ENCODE results near the gene KCNMB2.

Gene KCNMB2

GRCh38 chr3:178773358-178773757 is 237.1 kb downstream of the KCNMB2 start:
- H3K27ac ChIP-seq: no peak overlapping the region
- H3K27me3 ChIP-seq: no peaks in the 10 kb centered on the region
- no peak for TF ChIP-seq CTCF (IDR thresholded peaks at IDR 0.05)
- H3K9me3 ChIP-seq: no peaks in the 10 kb centered on the region
- H3K4me1 ChIP-seq (ENCODE audit: control insufficient read depth in 1 of 2, insufficient read depth in 1 of 2, low read depth in 1 of 2, low read length in 1 of 2): no peaks in the 10 kb centered on the region
- H3K4me3 ChIP-seq (ENCODE audit: low read depth in 1 of 2, low read length in 1 of 2): no peak overlapping the region
- H3K36me3 ChIP-seq: no peaks in the 10 kb centered on the region

- TF ChIP-seq CTCF (IDR thresholded peaks at IDR 0.05): no peak
- no peak overlapping the region for H3K27ac ChIP-seq
- no peaks in the 10 kb centered on the region for H3K4me1 ChIP-seq (ENCODE audit: control insufficient read depth in 1 of 2, insufficient read depth in 1 of 2, low read depth in 1 of 2, low read length in 1 of 2)
- H3K36me3 ChIP-seq: no peaks in the 10 kb centered on the region
- H3K27me3 ChIP-seq: no peaks in the 10 kb centered on the region
- H3K9me3 ChIP-seq: no peaks in the 10 kb centered on the region
- H3K4me3 ChIP-seq (ENCODE audit: low read depth in 1 of 2, low read length in 1 of 2): no peak overlapping the region
Observed at GRCh38 chr3:178777718-178778411, 241.6 kb downstream of the KCNMB2 start.

GRCh38 chr3:178778589-178778988 is 242.4 kb downstream of the KCNMB2 start:
- H3K4me1 ChIP-seq (ENCODE audit: control insufficient read depth in 1 of 2, insufficient read depth in 1 of 2, low read depth in 1 of 2, low read length in 1 of 2): no peaks in the 10 kb centered on the region
- no peak overlapping the region for H3K27ac ChIP-seq
- no peaks in the 10 kb centered on the region for H3K9me3 ChIP-seq
- TF ChIP-seq CTCF (IDR thresholded peaks at IDR 0.05): no peak
- no peaks in the 10 kb centered on the region for H3K36me3 ChIP-seq
- H3K4me3 ChIP-seq (ENCODE audit: low read depth in 1 of 2, low read length in 1 of 2): no peak overlapping the region
- H3K27me3 ChIP-seq: no peaks in the 10 kb centered on the region

GRCh38 chr3:178785961-178786360 is 249.7 kb downstream of the KCNMB2 start:
- H3K27ac ChIP-seq: no peak overlapping the region
- no peak overlapping the region for H3K4me3 ChIP-seq (ENCODE audit: low read depth in 1 of 2, low read length in 1 of 2)
- H3K36me3 ChIP-seq: no peaks in the 10 kb centered on the region
- TF ChIP-seq CTCF (IDR thresholded peaks at IDR 0.05): no peak
- no peaks in the 10 kb centered on the region for H3K27me3 ChIP-seq
- no peaks in the 10 kb centered on the region for H3K4me1 ChIP-seq (ENCODE audit: control insufficient read depth in 1 of 2, insufficient read depth in 1 of 2, low read depth in 1 of 2, low read length in 1 of 2)
- no peaks in the 10 kb centered on the region for H3K9me3 ChIP-seq

- H3K36me3 ChIP-seq: no peaks in the 10 kb centered on the region
- no peaks in the 10 kb centered on the region for H3K9me3 ChIP-seq
- no peaks in the 10 kb centered on the region for H3K4me1 ChIP-seq (ENCODE audit: control insufficient read depth in 1 of 2, insufficient read depth in 1 of 2, low read depth in 1 of 2, low read length in 1 of 2)
- H3K4me3 ChIP-seq (ENCODE audit: low read depth in 1 of 2, low read length in 1 of 2): no peak overlapping the region
- no peak overlapping the region for H3K27ac ChIP-seq
- H3K27me3 ChIP-seq: no peaks in the 10 kb centered on the region
- no peak for TF ChIP-seq CTCF (IDR thresholded peaks at IDR 0.05)
Observed at GRCh38 chr3:178787960-178788359, 251.7 kb downstream of the KCNMB2 start.
